Stimulated activated CD4-positive, alpha-beta T cell treated with anti-CD3 and anti-CD28 coated beads, Interleukin-2, amount 100 ng/mL, for 24 hours (primary cell): ENCODE data around the gene NPAS3.

Source experiments
- DNase-seq, 2 donors: peaks; one replicate each; pipeline ENCODE4 v3.0.0-alpha.2; 2020

NPAS3 gene

DNA sequence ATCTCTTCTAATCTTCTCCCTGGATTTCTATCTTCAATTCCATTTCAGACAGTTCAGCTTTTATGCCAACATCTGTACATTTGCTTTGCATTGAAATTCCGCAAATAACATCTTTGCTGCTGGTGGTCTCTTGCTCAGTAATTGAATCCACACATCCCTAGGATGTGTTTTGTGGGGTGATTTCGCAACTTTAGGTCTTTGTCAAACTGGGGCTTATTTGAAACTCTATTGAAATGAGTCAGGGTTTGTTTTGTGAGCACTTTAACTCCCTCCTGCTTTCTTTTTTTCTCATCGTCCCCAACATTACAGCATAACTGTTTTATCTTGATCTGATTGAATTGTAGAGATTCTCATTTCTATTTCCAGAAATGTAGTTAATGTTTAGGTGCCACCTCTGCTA is 404.3 kb downstream of the NPAS3 start:
- no peak for DNase-seq

DNA sequence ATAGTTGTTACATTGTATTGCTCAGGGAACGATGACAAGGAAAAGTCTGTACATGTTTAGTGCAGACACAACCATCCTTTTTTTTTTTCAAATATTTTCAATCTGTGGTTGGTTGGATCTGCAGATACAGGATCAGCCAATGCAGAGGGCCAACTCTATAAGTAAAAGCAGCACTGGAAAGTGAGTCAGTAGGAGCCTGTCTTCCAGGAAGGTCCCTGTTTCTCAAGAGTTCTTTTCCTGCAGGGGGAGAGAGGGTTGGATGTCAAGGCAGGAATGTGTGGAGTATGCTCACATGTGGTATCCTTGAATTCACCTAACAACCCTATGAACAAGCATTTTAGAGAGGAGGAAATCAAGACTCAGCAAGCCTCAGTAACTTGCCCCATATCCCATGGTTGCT is 409.1 kb downstream of the NPAS3 start:
- no peak for DNase-seq

DNA sequence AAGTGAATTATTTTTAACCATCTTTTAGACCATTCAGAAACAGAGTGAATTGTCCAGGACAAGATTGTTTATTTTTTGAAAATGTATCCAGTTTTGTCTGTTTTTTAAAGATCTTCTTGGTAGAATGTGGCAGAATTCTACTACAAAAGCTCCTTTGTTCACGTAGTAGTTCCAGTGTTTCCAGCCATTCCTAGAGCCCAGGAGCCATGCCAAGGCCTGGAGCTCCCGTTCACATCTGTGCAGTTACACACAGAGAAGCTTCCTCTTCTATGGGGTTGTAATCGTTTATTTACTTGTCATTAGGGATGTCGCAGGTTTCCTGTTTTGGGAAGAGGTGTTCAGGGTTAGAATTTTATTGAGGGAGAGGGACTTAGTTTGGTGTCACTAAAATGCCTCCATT is 409.8 kb downstream of the NPAS3 start:
- DNase-seq, result no peak

- DNase-seq, result no peak
Observed at GRCh38 chr14:33349871-33350270, 411.2 kb downstream of the NPAS3 start.

DNA sequence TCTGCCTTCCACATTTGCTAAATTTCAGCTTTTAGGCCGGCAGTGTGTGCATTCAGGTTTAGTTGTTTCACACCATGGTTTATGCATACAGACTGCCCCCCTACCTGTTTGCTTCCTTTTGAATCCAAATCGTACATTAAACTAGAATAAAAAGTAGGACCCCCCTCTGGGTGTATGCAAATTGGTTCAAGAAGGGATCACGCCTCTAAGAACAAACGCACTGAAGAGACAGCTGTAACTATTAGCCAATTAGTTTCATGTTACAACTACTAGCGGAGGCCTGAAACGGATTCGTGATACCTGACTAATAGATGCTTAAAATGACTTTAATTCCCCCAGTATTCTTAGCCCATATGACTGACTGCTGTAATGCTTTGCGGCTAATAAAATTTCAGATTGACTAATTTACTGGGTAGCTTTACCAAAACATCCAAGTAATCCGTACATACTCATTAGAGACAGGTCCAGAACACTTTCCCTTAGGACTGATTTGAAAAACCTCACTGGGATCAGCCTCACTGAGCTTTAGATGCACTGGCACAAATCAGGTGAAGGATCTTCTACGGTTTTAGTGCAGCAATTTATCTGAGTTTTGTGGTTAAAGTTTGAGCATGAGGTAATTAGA is 411.8 kb downstream of the NPAS3 start:
- no peak for DNase-seq

DNA sequence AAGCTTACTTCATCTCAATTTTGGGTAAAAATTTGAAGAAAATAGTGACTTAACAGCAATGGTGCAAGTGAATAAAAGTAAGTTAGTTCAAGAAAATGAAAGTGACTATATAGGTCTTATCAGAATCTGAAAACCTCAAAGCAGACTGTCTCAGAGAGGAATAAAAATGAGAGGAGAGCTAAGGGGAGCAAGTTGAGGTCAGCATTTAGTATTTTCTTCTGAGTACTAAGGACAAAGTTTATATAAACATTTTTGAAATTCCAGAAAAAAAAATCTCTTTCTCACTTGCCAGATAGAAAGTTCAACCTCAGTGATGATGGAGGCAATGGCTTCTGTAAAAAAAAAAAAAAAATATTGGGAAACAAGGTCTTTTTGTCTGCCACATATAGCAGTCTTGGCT is 414.1 kb downstream of the NPAS3 start:
- no peak for DNase-seq

DNA sequence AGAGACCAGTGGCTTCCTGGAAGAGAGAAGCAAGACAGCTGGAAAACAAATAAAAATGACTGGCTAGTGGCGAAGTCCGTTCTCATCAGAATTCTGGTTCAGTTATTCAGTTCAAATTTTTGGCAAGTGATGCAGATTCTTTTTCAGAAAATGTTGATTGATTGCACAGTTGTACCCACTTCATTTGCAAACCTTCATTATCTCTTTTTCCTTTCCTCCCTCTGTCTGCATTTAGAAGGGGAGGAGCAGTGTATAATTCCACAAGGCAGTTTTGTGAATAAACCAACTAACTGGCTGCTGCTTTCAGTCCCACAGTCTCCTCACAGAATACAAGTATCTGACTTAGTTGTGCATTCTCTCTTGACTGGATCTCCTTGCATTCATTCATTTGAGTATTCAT is 417.5 kb downstream of the NPAS3 start:
- no peak for DNase-seq

DNA sequence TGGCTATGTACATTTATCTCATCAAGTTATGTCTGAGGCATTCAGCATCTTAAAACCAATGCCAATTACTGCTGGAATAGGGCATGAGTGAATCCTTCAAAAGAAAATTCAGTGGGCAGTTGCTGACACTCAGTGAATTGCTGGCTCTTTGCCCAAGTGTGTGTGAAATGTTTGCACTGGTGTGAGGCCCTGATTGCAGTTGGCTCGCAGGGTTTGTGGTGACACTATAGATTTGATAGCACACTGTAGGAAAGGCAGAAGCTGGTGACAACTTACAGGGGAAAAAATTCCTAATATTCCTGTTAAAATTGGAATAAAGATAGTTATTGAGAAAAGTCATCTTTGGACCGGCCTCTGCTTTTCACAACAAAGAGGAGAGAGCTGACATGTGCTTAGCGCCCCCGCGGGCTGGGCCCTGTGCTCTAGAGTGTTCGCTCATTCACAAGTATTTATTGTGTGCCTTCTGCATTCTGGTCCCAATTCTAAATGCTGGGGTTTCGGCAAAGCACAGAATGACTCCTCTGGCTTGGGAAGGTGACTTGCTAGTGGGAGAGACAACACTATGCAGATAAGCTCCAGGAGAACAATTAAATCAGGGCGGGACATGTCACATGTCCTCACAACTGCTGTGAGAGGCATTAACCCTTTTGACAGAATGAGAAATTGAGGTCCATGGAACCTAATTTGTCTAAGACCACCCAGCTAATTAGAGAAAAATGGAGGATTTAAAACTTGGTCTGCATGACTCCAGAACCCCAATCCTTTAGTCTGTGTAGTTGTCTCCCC is 418.7 kb downstream of the NPAS3 start:
- DNase-seq, result no peak

GRCh38 chr14:33359288-33359881 is 420.7 kb downstream of the NPAS3 start:
- DNase-seq, result no peak

- DNase-seq, result no peak
Observed at GRCh38 chr14:33362934-33363333, 424.3 kb downstream of the NPAS3 start.

DNA sequence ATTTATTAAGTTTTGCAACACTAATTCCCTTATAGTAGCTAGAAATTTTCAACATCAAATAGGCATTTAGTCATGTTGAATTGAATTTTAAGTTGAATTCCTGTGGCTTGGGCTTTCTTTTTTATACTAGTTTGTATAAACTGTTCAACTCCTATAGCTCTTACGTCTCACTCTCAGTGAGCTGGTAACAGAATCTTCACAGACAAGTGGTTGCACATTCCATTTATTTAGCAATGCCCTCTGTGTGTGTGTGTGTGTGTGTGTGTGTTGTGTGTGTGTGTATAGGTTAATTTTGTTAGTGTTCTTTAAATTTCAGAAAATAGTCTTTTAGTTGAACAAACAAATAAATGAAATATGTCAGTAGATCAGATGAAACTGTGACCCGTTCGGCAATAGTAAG is 425.0 kb downstream of the NPAS3 start:
- DNase-seq, result no peak

- no peak for DNase-seq
Observed at GRCh38 chr14:33364466-33364865, 425.8 kb downstream of the NPAS3 start.

DNA sequence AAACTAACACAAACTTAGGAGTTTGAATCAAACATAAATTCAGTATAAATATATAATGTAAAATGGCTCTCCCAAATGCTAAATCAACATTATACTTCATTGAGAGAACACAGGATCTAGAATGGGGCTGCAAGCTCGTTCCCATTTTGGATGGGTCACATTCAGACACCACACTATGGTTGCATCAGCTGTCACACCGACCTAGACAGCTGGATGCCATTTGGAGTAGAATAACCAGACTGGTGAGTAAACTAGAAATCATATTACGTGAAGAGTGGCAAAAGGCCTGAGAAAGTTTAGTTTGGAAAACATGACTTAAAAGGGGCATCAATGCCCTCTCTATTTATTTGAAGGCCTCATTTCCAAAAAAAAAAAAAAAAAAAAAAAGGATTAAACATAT is 430.4 kb downstream of the NPAS3 start:
- no peak for DNase-seq

- no peak for DNase-seq
Observed at GRCh38 chr14:33369972-33370371, 431.3 kb downstream of the NPAS3 start.

- DNase-seq, result no peak
Observed at GRCh38 chr14:33370426-33370825, 431.7 kb downstream of the NPAS3 start.

- DNase-seq, result no peak
Observed at GRCh38 chr14:33375196-33375595, 436.5 kb downstream of the NPAS3 start.

DNA sequence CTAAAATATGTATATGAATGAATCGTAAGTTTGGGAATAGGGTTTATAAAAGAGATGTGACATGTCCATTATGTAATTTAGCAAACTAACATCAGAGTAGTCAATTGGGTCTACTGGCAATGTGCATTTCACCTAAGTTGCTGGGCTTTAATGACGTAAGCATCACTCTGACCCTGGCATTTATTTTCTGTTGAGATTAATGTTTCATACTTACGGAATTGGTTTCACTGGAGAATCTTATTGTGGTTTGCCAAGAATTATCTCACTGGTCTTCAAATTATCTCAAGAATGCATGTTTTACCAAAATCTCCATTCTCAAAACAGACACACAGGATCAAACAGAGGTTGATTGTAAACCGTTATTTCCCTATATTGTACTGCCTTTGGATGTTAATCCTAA is 437.1 kb downstream of the NPAS3 start:
- no peak for DNase-seq

- DNase-seq, result no peak
Observed at GRCh38 chr14:33376510-33376909, 437.8 kb downstream of the NPAS3 start.

- DNase-seq, result no peak
Observed at GRCh38 chr14:33377596-33378390, 439.1 kb downstream of the NPAS3 start.

- no peak for DNase-seq
Observed at GRCh38 chr14:33381717-33382116, 443.0 kb downstream of the NPAS3 start.

GRCh38 chr14:33386140-33386539 is 447.5 kb downstream of the NPAS3 start:
- no peak for DNase-seq

DNA sequence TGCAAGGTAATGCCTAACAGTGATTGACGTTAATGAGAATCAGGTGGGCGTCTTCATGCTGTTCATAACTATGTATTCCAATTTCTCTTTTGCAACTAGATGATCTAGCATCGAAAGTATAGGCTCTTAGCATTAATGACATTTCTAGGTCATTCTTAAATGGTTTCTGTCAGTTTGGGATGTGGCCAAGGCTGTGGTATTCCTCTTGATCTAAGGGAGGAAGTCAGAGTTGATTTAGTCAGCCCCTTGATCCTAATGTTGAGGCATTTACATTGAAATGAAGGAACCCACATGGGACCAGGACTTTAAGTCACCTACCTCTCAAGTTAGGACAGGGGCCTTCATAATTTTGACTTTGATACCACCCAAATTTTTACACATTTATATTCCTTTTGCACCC is 448.1 kb downstream of the NPAS3 start:
- no peak for DNase-seq

DNA sequence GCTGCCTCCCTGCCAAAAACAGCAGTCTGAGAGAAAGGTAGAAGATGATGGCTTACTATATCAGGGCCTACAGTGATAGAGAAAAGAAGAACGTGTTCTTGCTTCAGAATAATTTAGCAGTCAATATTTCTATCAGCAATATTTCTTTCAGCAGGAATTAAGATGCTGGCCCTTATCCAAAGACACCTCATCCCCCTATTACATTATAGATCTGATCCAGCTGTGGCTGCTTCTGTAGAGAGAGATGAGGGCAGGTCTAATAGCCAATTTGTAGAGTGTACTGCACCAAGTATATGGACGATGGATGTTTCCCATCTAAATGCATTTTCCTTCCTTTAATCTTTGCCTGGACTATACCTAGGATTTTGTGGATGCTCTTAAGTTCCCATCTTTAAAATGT is 451.7 kb downstream of the NPAS3 start:
- no peak for DNase-seq
